ENCODE measurements around the gene UVRAG.
"Not testable (repeated sequence)": the region's sequence is repeated elsewhere in the genome, so short reads cannot be mapped to it uniquely, and the experiment has no call there.

UVRAG gene

GRCh38 chr11:75850787-75851186, 35.8 kb downstream of the UVRAG start:
- no peak for DNase-seq

- no peak for DNase-seq
Observed at GRCh38 chr11:75851203-75851602, 36.2 kb downstream of the UVRAG start.

- DNase-seq: no peak
Observed at GRCh38 chr11:75852406-75853017, 37.5 kb downstream of the UVRAG start.

GRCh38 chr11:75853563-75853962, 38.6 kb downstream of the UVRAG start:
- DNase-seq: not testable (repeated sequence)

GRCh38 chr11:75853971-75854370, 39.0 kb downstream of the UVRAG start:
- DNase-seq: no peak

GRCh38 chr11:75855206-75855605, 40.2 kb downstream of the UVRAG start:
- no peak for DNase-seq

DNA sequence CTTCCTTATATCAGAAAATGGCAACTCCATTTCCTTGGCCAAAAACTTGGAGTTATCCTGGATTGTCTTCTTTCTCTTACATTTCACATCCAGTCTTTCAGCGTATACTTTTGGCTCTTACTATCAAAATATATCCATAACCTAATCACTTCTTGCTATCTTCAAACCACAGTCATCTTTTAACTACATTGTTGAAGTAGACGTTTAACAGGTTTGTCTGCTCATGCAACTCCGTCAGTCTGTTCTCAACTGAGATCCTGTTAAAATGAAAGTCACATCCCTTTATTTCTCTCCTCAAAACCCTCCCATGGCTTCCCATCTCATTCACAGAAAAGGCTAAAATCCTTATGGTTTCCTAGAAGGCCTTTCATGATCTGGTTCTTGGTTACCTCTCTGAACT, 41.9 kb downstream of the UVRAG start:
- DNase-seq: no peak

GRCh38 chr11:75858042-75858441, 43.0 kb downstream of the UVRAG start:
- DNase-seq: no peak

DNA sequence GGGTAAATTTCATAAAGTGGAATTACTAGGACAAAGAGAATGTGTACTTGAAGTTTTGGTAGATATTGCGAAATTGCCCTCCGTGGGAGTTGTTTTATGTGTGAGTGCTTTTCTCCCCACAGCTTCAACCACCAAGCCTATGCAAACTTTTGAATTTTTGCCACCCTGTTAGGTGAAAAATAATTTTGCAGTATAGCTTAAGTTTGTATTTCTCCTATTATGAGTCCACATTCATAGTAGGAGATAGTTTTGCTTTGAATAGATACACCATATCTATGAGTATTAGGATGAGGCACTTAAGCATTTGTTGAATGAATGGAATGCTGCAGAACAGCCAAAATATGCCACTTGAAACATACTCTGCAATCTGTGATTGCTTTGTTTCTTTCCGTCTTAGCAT, 43.6 kb downstream of the UVRAG start:
- DNase-seq: no peak

DNA sequence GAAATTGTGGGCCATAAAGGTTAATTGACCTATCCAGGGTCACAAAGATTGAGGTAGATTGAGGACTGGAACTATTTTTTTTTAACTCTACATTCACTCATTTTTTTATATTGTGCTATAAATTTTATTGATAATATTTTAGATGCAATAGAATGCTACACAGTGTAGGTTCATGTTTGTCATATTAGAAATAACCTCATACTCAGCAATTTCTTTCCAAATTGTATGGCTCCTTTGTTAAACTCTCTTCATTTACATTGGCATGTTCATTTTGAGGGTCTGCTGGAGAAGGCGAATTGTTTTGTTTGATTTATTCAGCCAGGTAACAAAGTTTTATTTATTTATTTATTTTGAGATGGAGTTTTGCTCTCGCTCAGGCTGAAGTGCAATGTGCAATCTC, 44.6 kb downstream of the UVRAG start:
- DNase-seq: no peak

DNA sequence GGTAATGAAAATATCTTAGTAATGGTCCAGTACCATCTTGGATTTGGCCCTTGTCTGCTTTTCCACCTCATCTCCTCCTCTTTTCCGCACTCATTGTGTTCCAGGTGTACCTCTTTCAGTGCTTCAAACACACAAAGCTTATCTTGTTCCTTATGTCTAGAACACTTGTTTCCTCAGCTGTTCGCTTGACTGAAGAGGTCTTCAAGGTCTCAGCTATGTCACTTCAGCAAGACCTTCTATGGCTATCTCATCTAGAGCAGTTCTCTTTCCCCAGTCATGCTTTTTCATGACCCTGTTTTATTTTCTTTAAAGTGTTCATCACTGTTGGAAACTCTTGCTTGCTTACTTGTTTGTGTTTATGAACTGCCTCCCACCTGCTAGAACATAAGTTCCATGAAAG, 47.4 kb downstream of the UVRAG start:
- DNase-seq: no peak

DNA sequence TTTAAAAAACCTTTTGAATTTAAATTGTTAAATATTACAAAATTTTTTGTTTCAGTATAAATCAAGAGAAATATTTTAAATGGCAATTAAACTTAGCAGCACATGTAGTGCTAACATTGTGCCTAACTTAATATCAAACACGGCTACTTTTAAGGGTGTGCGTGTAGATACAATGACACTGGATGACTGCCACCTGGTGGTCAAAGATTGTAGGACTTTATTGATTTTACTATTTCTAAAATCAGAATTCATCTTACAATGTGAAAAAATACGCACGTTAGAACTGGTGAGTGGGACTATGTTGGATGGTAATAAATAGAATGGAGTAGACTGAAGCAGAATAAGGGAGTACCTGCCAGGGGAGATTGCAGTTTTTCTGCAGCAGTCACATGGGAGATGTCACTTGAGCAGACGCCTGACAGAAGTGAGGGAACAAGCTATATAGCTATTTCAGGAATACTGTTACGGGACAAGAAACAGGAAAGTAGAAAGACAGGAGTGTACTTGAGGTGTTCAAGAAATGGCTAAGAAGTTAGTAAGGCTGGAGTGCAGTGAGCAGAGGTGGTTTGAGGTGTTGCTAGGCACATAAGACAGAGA, 52.9 kb downstream of the UVRAG start:
- peak in 3 of 5 experiments; percentile 20 to 59 (median 21) for DNase-seq

GRCh38 chr11:75868990-75869389, 54.0 kb downstream of the UVRAG start:
- DNase-seq: no peak

DNA sequence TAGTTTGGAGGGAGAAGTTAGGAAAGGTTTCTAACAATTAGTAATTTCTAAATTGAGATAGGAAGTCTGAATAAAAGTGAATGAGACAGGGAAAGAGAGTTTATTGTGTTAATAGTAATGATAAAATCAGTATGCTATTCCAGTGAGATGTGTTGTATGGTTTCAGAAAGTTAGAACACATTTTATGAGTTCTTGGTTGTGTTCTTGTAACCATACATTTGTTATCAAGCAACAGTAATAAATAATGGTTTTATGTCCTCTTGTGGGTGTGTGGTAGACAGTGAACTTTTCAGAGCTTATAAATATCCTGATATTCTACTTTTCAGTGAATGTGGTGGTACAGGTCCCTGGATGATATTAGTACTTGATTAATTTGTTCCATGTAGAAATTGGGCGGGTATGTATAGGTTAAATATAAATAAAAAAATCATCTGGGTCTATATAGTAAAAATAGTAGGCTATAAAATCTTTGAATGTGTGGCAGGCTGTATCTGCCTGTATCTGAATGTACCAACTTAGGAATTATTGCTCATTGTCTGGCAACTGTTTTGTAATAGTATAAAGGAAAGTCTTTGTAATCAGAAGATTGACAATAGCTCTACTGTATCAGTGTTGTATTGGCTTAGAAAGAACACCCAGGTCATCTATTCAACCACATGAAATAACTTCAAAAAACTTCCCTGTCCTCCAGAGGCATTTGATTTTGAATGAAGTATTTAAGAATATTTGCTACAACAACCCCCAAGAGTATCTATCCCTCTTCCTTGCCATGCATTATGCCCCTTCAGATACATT, 54.8 kb downstream of the UVRAG start:
- DNase-seq: no peak

GRCh38 chr11:75872887-75873416, 57.9 kb downstream of the UVRAG start:
- no peak for DNase-seq

GRCh38 chr11:75873417-75874221, 58.6 kb downstream of the UVRAG start:
- DNase-seq: peak in 1 of 5 experiments; percentile 34

DNA sequence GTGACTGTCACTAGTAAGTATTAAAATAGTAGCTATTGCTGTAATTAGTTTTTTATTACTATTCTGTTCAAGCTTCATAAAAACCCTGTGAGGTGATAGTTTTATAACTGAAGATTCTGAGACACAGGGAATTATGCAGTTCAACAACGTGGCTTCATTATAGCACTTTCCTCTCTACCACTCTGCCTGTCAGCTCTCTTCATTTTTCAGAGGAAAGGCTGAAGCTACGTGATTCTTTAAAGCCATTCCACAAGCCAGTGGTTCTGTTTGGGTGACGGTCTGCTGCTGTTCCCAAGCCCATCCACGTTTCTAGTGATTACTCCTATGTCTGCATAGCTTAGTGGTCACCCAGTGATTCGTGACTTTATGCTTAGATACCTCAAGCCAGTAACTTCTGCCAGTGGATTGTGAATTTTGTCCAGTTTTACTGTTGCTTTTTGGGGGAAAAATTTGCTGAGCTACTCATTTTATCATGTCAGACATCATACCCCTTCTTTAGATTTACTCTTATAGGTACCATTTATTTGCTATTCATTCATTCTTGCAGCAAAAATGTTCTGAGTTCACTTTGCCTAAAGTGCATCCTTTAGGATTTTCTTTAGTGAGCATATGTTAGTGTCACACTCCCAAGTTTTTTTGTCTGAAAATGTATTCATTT, 59.8 kb downstream of the UVRAG start:
- DNase-seq: no peak

DNA sequence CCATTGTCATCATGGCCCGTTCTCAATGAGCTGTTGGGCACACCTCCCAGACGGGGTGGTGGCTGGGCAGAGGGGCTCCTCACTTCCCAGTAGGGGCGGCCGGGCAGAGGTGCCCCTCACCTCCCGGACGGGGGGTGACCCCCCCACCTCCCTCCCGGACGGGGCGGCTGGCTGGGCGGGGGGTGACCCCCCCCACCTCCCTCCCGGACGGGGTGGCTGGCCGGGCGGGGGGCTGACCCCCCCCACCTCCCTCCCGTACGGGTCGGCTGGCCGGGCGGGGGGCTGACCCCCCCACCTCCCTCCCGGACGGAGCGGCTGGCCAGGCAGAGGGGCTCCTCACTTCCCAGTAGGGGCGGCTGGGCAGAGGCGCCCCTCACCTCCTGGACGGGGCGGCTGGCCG, 62.3 kb downstream of the UVRAG start:
- DNase-seq: not testable (repeated sequence)

DNA sequence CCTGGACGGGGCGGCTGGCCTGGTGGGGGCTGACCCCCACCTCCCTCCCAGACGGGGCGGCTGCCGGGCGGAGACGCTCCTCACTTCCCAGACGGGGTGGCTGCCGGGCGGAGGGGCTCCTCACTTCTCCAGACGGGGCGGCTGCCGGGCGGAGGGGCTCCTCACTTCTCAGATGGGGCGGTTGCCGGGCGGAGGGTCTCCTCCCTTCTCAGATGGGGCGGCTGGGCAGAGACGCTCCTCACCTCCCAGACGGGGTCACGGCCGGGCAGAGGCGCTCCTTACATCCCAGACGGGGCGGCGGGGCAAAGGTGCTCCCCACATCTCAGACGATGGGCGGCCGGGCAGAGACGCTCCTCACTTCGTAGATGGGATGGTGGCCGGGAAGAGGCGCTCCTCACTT, 62.9 kb downstream of the UVRAG start:
- DNase-seq: not testable (repeated sequence)

GRCh38 chr11:75878933-75879332, 63.9 kb downstream of the UVRAG start:
- no peak for DNase-seq

- DNase-seq: no peak
Observed at GRCh38 chr11:75879737-75880136, 64.7 kb downstream of the UVRAG start.

DNA sequence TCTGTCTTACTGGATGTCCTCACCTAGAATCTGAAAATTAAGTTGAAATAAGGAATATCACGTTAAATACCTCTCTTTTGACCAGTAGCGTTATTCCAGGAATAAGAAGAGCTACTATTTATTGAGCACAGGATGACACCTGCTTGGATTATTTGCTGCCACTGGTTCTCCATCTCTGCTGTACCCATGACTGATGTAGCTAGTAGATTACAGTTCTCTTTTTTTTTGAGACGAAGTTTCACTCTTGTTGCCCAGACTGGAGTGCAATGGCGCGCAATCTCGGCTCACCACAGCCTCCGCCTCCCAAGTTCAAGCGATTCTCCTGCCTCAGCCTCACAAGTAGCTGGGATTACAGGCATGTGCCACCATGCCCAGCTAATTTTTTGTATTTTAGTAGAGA, 65.3 kb downstream of the UVRAG start:
- not testable (repeated sequence) for DNase-seq
